Measurements from ENCODE around the gene NEU4. TPM values are rescaled to one million over a fixed set of nuclear protein-coding genes. Genes with fewer than 3 reads are reported as not detected.
A peak's percentile ranks its signal among the peaks of the same experiment; 100 is the strongest.

Gene NEU4
- total RNA-seq, 1 experiment from 2014 or later = 10.0 TPM

DNA sequence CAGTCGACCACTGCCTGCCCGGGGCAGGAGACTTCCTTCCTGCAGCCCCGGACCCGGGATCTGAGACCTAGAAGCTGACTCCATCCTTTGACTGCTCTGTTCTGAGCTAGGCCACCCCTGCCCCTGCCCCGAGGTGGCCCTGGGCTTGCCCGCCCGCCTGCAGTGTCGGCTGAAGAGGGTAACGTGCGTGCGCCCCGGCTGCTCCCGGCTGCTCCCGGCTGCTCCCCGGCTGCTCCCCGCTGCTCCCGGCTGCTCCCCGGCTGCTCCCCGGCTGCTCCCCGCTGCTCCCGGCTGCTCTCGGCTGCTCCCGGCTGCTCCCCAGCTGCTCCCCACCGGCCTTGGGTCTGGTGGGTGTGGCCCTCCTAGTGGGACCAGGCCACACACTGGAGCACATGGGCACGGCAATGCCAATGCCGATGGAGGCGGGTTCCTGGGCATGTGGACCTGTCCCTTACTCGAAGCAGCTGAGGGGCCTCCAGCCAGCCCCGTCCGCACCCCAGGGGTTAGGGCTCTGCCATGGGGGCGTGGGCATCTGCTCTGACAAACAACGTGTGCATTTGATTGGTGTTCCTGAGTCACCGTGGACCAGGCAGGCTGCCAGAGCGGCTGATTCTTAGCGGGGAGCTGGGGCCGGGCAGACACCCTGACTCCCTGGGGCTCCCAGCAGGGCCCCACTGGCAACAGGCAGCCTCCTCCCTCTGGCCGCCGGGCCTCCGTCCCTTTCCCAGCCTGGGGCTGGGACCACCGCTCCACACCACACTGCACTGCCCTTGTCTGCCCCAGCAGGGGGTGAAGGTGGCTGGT, 34.4 kb upstream of the NEU4 start:
- POLR2A ChIA-PET = no interaction called here
- in situ Hi-C loops (cut with HindIII; ENCODE audit: low pct_unique_long_range_greater_than_20kb, low sequenced_read_pairs) = no loop called here

GRCh38 chr2:241775223-241776177, 33.5 kb upstream of the NEU4 start:
- intact Hi-C loops (cut with micrococcal nuclease; ENCODE audit: unreplicated experiment) (no loop called here), in situ Hi-C loops (cut with HindIII; ENCODE audit: low pct_unique_long_range_greater_than_20kb, low sequenced_read_pairs) (no loop called here)
- Histone ChIP-seq H3K4me3 (ENCODE audit: low read depth in 2 of 2, low read length in 2 of 2) (no peak overlapping the region), H3K4me1 (ENCODE audit: control insufficient read depth, insufficient read depth, low read length) (peaks cover 32% of the 10 kb centered on the region), H3K27me3 (ENCODE audit: control insufficient read depth, insufficient read depth, low read length) (no peaks in the 10 kb centered on the region), H3K36me3 (ENCODE audit: control insufficient read depth, insufficient read depth, low read length) (no peaks in the 10 kb centered on the region), H3K27ac (ENCODE audit: low read length) (peak overlapping the region; percentile 44), H3K9me3 (ENCODE audit: control insufficient read depth, insufficient read depth, low read depth, low read length) (no peaks in the 10 kb centered on the region)
- no TSS peak for BruUV-seq (replicated peaks)
- ChIA-PET CTCF (no interaction called here), POLR2A (interaction anchor here (0.6 kb wide), 1 partner anchor 11 kb away, joined by 3 read pairs; no protein-coding TSS in a partner anchor)
- TF ChIP-seq, protein P1, sequence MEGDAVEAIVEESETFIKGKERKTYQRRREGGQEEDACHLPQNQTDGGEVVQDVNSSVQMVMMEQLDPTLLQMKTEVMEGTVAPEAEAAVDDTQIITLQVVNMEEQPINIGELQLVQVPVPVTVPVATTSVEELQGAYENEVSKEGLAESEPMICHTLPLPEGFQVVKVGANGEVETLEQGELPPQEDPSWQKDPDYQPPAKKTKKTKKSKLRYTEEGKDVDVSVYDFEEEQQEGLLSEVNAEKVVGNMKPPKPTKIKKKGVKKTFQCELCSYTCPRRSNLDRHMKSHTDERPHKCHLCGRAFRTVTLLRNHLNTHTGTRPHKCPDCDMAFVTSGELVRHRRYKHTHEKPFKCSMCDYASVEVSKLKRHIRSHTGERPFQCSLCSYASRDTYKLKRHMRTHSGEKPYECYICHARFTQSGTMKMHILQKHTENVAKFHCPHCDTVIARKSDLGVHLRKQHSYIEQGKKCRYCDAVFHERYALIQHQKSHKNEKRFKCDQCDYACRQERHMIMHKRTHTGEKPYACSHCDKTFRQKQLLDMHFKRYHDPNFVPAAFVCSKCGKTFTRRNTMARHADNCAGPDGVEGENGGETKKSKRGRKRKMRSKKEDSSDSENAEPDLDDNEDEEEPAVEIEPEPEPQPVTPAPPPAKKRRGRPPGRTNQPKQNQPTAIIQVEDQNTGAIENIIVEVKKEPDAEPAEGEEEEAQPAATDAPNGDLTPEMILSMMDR (IDR thresholded peaks at IDR 0.05) = no peak
- TF ChIP-seq SIN3A (IDR thresholded peaks at IDR 0.05; ENCODE audit: borderline replicate concordance, insufficient read depth, low read depth, low read length) = no peak
- TF ChIP-seq TCF7L2 (IDR thresholded peaks at IDR 0.05; ENCODE audit: low read depth, low read length) = no peak
- no peak for TF ChIP-seq POLR2AphosphoS5 (IDR thresholded peaks at IDR 0.05; ENCODE audit: low read depth, low read length)
- TF ChIP-seq, protein P2, sequence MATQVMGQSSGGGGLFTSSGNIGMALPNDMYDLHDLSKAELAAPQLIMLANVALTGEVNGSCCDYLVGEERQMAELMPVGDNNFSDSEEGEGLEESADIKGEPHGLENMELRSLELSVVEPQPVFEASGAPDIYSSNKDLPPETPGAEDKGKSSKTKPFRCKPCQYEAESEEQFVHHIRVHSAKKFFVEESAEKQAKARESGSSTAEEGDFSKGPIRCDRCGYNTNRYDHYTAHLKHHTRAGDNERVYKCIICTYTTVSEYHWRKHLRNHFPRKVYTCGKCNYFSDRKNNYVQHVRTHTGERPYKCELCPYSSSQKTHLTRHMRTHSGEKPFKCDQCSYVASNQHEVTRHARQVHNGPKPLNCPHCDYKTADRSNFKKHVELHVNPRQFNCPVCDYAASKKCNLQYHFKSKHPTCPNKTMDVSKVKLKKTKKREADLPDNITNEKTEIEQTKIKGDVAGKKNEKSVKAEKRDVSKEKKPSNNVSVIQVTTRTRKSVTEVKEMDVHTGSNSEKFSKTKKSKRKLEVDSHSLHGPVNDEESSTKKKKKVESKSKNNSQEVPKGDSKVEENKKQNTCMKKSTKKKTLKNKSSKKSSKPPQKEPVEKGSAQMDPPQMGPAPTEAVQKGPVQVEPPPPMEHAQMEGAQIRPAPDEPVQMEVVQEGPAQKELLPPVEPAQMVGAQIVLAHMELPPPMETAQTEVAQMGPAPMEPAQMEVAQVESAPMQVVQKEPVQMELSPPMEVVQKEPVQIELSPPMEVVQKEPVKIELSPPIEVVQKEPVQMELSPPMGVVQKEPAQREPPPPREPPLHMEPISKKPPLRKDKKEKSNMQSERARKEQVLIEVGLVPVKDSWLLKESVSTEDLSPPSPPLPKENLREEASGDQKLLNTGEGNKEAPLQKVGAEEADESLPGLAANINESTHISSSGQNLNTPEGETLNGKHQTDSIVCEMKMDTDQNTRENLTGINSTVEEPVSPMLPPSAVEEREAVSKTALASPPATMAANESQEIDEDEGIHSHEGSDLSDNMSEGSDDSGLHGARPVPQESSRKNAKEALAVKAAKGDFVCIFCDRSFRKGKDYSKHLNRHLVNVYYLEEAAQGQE (IDR thresholded peaks at IDR 0.05; ENCODE audit: insufficient read depth in 1 of 2, low read depth in 2 of 2, low read length in 1 of 2) = no peak
- ATAC-seq = 0 out of 2 replicates have a peak, but pooled peaks have one; percentile 7
- no peak for DNase-seq (ENCODE audit: low read depth, low spot score)

More for the DNA sequence above, 34.4 kb upstream of the NEU4 start:
- Histone ChIP-seq H3K27ac (ENCODE audit: low read length) (peak overlapping the region; percentile 44), H3K4me1 (ENCODE audit: control insufficient read depth, insufficient read depth, low read length) (peaks cover 32% of the 10 kb centered on the region), H3K36me3 (ENCODE audit: control insufficient read depth, insufficient read depth, low read length) (no peaks in the 10 kb centered on the region), H3K4me3 (ENCODE audit: low read depth in 2 of 2, low read length in 2 of 2) (no peak overlapping the region), H3K27me3 (ENCODE audit: control insufficient read depth, insufficient read depth, low read length) (no peaks in the 10 kb centered on the region), H3K9me3 (ENCODE audit: control insufficient read depth, insufficient read depth, low read depth, low read length) (no peaks in the 10 kb centered on the region)
- peak; percentile 39 for ATAC-seq
- CTCF ChIA-PET = no interaction called here
- intact Hi-C loops (cut with micrococcal nuclease; ENCODE audit: unreplicated experiment) = no loop called here
- DNase-seq (ENCODE audit: low read depth, low spot score) = no peak
- TF ChIP-seq, protein P1 (IDR thresholded peaks at IDR 0.05) = no peak
- TF ChIP-seq, protein P2 (IDR thresholded peaks at IDR 0.05; ENCODE audit: insufficient read depth in 1 of 2, low read depth in 2 of 2, low read length in 1 of 2) = no peak
- no peak for TF ChIP-seq TCF7L2 (IDR thresholded peaks at IDR 0.05; ENCODE audit: low read depth, low read length)
- no peak for TF ChIP-seq SIN3A (IDR thresholded peaks at IDR 0.05; ENCODE audit: borderline replicate concordance, insufficient read depth, low read depth, low read length)
- TF ChIP-seq POLR2AphosphoS5 (IDR thresholded peaks at IDR 0.05; ENCODE audit: low read depth, low read length) = no peak
- no TSS peak for BruUV-seq (replicated peaks)

Measured in Panc1 (cell line).